Measurements from ENCODE around the gene TNS2.

TNS2 gene

GRCh38 chr12:53058674-53059433 is 9.0 kb downstream of the TNS2 start:
- no peak for DNase-seq

GRCh38 chr12:53059434-53060063 is 9.7 kb downstream of the TNS2 start:
- DNase-seq, result no peak

GRCh38 chr12:53060064-53060720 is 10.3 kb downstream of the TNS2 start:
- no peak for DNase-seq

GRCh38 chr12:53060721-53061276 is 10.9 kb downstream of the TNS2 start:
- DNase-seq, result peak; percentile 71

- peak; percentile 84 for DNase-seq
Observed at GRCh38 chr12:53061404-53062010, 11.6 kb downstream of the TNS2 start.

- DNase-seq, result no peak
Observed at GRCh38 chr12:53062011-53062961, 12.4 kb downstream of the TNS2 start.

- DNase-seq, result no peak
Observed at GRCh38 chr12:53062977-53063707, 13.3 kb downstream of the TNS2 start.

- DNase-seq, result peak; percentile 40
Observed at GRCh38 chr12:53063708-53064612, 14.1 kb downstream of the TNS2 start.

GRCh38 chr12:53064613-53065436 is 15.0 kb downstream of the TNS2 start:
- DNase-seq, result no peak

GRCh38 chr12:53065470-53065869 is 15.6 kb downstream of the TNS2 start:
- no peak for DNase-seq

- DNase-seq, result peak; percentile 79
Observed at GRCh38 chr12:53065975-53066931, 16.4 kb downstream of the TNS2 start.

- no peak for DNase-seq
Observed at GRCh38 chr12:53067074-53067992, 17.5 kb downstream of the TNS2 start.

- DNase-seq, result no peak
Observed at GRCh38 chr12:53067993-53068770, 18.3 kb downstream of the TNS2 start.

- DNase-seq, result no peak
Observed at GRCh38 chr12:53068811-53069585, 19.1 kb downstream of the TNS2 start.
